ENCODE data around the gene MORC3. TPM values are rescaled to one million over a fixed set of nuclear protein-coding genes. Genes with fewer than 3 reads are reported as not detected.
"Not testable (repeated sequence)": the region's sequence is repeated elsewhere in the genome, so short reads cannot be mapped to it uniquely, and the experiment has no call there.

MORC3 gene, protein sequence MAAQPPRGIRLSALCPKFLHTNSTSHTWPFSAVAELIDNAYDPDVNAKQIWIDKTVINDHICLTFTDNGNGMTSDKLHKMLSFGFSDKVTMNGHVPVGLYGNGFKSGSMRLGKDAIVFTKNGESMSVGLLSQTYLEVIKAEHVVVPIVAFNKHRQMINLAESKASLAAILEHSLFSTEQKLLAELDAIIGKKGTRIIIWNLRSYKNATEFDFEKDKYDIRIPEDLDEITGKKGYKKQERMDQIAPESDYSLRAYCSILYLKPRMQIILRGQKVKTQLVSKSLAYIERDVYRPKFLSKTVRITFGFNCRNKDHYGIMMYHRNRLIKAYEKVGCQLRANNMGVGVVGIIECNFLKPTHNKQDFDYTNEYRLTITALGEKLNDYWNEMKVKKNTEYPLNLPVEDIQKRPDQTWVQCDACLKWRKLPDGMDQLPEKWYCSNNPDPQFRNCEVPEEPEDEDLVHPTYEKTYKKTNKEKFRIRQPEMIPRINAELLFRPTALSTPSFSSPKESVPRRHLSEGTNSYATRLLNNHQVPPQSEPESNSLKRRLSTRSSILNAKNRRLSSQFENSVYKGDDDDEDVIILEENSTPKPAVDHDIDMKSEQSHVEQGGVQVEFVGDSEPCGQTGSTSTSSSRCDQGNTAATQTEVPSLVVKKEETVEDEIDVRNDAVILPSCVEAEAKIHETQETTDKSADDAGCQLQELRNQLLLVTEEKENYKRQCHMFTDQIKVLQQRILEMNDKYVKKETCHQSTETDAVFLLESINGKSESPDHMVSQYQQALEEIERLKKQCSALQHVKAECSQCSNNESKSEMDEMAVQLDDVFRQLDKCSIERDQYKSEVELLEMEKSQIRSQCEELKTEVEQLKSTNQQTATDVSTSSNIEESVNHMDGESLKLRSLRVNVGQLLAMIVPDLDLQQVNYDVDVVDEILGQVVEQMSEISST
- total RNA-seq = 58.8 TPM

GRCh38 chr21:36319767-36320420 is at the start of gene MORC3:
Gene MORC3 (plus strand): TSS chr21:36320197. CDS start chr21:36320265, 68 bp downstream.
- DNase-seq (ENCODE audit: low spot score) (peak; percentile 99), ATAC-seq (peak; percentile 100)
- intact Hi-C loops (cut with DNase I) = loop anchor here (5.0 kb wide), 1 partner anchor 688 kb away; no protein-coding TSS in a partner anchor

DNA sequence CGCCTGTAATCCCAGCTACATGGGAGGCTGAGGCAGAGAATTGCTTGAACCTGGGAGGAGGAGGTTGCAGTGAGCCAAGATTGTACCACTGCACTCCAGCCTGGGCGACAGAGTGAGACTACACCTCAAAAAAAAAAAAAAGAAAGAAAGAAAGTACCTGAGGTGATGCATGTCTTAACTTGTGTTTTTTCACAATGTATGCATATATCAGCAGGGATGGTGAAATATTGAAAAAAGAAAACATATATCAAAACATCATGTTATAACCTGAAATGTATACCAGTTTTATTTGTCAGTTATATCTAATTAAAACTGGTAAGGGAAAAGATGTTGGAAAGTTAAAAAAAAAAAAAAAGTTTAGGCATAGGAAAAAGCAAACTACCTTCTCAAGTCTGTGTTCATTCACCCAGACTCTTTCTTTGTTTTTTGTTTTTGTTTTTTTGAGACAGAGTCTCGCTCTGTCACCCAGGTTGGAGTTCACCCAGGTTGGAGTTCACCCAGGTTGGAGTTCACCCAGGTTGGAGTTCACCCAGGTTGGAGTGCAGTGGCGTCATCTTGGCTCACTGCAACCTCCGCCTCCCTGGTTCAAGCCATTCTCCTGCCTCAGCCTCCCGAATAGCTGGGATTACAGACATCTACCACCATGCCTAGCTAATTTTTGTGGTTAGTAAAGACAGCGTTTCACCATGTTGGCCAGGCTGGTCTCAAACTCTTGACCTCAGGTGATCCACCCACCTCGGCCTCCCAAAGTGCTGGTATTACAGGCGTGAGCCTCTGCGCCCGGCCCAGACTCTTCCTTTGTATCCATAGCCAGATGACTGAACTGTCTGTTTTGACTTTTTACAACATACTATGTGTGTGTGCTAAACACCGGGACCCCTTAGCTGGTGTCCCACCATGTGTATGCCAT is 49.0 kb upstream of the MORC3 start:
- intact Hi-C loops (cut with DNase I); DNase-seq (ENCODE audit: low spot score); ATAC-seq: not testable (repeated sequence)

DNA sequence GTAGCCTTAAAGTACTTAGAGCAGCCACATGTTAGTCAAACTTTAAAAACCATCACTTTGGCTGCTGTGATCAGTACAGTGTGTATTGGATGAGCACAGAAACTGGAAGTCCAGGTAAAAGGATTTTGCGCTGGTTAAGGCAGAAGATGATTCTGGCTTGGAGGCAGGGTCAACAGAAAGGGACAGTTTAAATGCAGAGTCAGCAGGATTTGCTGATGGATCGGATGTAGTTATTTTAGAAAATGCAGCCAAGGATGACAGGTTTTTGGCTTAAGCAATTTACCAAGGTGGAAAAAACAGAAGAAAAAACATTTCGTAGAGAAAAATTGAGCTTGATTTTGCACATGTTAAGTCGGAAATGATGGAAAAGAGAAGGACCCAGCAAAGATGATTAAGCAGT is 45.9 kb upstream of the MORC3 start:
- intact Hi-C loops (cut with DNase I) = no loop called here
- ATAC-seq = no peak
- no peak for DNase-seq (ENCODE audit: low spot score)

GRCh38 chr21:36282568-36283230 is 37.3 kb upstream of the MORC3 start:
- ATAC-seq (no peak), DNase-seq (ENCODE audit: low spot score) (no peak)
- intact Hi-C loops (cut with DNase I) = no loop called here

DNA sequence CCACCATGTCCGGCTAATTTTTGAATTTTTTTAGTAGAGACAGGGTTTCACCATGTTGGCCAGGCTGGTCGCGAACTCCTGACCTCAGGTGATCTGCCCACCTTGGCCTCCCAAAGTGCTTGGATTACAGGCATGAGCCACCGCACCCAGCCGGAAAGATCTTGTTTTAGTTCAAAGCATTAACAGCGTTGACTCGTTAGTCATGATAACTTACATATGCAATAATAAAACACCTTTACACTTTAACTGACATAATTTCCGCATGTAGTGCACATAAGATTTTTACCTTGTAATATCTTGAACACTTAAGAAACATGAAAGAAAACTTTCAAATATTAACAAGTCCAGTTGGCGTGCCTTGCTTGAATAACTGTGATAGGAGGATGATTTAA is 36.8 kb upstream of the MORC3 start:
- DNase-seq (ENCODE audit: low spot score); intact Hi-C loops (cut with DNase I): not testable (repeated sequence)

GRCh38 chr21:36288651-36289243 is 31.2 kb upstream of the MORC3 start:
- intact Hi-C loops (cut with DNase I) = no loop called here
- DNase-seq (ENCODE audit: low spot score) (no peak), ATAC-seq (no peak)

More for the DNA sequence above, 36.8 kb upstream of the MORC3 start:
- not testable (repeated sequence) for ATAC-seq

GRCh38 chr21:36291509-36291908 is 28.5 kb upstream of the MORC3 start:
- intact Hi-C loops (cut with DNase I) = no loop called here
- no peak for DNase-seq (ENCODE audit: low spot score)
- ATAC-seq = no peak

DNA sequence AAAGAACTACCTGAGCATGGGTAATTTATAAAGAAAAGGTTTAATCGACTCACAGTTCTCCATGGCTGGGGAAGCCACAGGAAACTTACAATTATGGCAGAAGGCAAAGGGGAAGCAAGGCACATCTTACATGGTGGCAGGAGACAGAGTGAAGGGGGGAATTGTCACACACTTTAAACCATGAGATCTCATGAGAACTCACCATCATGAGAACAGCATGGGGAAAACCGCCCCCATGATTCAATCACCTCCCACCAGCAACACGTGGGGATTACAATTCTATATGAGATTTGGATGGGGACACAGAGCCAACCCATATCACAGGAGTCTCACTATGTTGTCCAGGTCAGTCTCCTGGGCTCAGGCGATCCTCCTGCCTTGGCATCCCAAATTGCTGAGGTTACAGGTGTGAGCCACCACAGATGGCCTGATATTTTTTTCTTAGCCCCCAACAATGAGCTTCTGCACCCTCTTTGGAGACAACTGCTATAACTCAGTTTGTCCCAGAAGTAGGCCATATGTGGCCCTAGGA is 22.5 kb upstream of the MORC3 start:
- no peak for DNase-seq (ENCODE audit: low spot score)
- ATAC-seq = no peak
- intact Hi-C loops (cut with DNase I) = no loop called here

DNA sequence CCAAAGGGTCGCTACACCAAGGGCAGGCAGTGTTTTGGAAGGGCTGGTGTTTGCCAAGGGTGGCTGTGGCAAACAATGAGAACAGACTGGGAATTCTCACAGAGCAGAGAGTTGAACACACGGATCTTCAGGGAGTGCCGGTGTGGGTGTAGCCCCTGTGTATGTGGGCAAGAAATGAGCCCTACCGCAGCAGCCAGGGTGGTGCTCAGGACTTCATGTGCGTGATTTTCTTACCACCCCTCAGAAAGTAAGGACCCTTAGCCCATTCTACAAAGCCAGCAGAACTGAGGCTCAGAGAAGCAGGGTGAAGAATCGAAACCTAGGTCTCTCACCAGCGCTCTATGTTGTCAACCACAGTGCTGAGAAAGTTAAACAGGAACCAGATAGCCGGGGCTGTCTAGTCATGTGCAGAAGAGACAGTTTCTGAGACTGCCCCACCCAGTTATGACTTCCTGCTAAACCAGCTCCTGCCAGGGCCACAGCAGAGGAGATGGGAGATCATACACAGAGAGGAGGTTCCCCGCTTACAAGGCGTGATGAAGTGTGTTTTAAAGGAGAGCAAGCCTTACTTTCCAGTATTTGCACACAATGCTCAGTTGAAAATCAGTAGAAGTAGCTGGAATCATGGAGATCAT is 21.9 kb upstream of the MORC3 start:
- no peak for DNase-seq (ENCODE audit: low spot score)
- peak; percentile 86 for ATAC-seq
- intact Hi-C loops (cut with DNase I) = no loop called here

DNA sequence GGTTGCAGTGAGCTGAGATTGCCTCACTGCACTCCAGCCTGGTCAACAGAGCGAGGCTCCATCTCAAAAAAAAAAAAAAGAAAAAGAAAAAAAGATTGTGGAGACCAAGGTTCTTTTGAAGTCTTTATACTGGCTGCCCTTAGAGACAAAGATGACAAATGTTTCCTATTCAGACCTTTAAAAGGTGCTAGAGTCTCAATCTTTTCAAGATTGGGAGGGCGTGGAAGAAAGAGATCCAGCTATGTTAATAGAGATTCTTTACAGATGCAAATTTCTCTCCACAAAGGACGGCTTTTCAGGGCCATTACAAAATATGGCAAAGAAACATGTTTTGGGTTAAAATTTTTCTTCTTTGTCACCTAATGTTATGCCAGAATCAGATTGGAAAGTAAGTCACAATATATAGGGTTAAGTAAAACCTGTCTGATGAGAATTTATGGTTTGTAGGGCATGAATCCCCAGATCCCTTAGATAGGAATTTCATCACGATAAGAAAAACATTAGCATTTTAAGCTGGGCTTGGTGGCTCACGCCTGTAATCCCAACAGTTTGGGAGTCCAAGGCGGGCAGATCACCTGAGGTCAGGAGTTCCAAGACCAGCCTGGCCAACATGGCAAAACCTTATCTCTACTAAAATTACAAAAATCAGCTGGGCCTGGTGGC is 13.0 kb upstream of the MORC3 start:
- DNase-seq (ENCODE audit: low spot score) (no peak), ATAC-seq (no peak)
- intact Hi-C loops (cut with DNase I) = no loop called here

- ATAC-seq = no peak
- intact Hi-C loops (cut with DNase I) = no loop called here
- no peak for DNase-seq (ENCODE audit: low spot score)
Measured at GRCh38 chr21:36310016-36310415, 10.0 kb upstream of the MORC3 start.

- ATAC-seq; intact Hi-C loops (cut with DNase I); DNase-seq (ENCODE audit: low spot score): not testable (repeated sequence)
Measured at GRCh38 chr21:36313446-36313845, 6.6 kb upstream of the MORC3 start.

GRCh38 chr21:36316045-36316444 is 4.0 kb upstream of the MORC3 start:
- ATAC-seq; DNase-seq (ENCODE audit: low spot score); intact Hi-C loops (cut with DNase I): not testable (repeated sequence)

DNA sequence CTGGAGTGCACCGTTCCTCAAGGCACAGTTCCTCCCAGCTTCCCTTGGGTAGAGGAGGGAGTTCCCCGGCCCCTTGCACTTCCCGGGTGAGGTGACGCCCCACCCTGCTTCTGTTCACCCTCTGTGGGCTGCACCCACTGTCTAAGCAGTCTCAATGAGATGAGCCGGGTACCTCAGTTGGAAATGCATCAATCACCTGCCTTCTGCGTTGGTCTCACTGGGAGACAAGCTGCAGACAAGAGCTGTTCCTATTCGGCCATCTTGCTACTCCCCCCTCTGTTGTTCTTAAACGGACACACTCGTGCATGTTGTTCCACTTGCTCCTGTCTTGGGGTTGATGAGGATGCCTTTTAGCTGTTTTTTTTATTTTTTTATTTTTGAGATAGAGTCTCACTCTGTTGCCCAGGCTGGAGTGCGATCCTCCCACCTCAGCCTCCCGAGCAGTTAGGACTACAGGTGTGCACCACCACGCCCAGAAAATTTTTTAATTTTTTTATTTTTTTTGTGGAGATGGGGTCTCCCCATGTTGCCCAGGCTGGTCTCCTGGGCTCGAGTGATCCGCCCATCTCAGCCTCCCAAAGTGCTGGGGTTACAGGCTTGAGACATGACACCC is 3.0 kb upstream of the MORC3 start:
- ATAC-seq = no peak
- no peak for DNase-seq (ENCODE audit: low spot score)
- intact Hi-C loops (cut with DNase I) = no loop called here

GRCh38 chr21:36319406-36319766 is 611 bp upstream of the MORC3 start:
- ATAC-seq; intact Hi-C loops (cut with DNase I): not testable (repeated sequence)
- DNase-seq (ENCODE audit: low spot score) = peak; percentile 68
